Lower leg skin (tissue), 4 donors: ENCODE measurements around the gene XYLB. TPM values are rescaled to one million over a fixed set of nuclear protein-coding genes. Genes with fewer than 3 reads are reported as not detected.

ENCODE experiments used
- DNase-seq, 2 donors: peaks; one replicate each; pipeline ENCODE4 v3.0.0-alpha.2; 2019; ENCODE audit warnings: low spot score in 2 of 2
- H3K4me3 ChIP-seq: fragments of 200-600 bp; sonication (generic); 2 replicates; pipeline ENCODE4 v1.5.1; 2017; ENCODE audit warnings: mild to moderate bottlenecking, low read depth; ENCODE audit not compliant: poor library complexity, severe bottlenecking
- POLR2A ChIP-seq, 2 donors: fragments of 450-650 bp; IDR thresholded peaks; one replicate each; pipeline ENCODE4 v1.6.1; 2016 to 2017; ENCODE audit warnings: antibody characterized with exemption in 2 of 2, mild to moderate bottlenecking in 1 of 2, moderate library complexity in 1 of 2
- WGBS, 2 donors: methylation state at CpG; one replicate each; pipeline ENCODE4 v1.1.5; 2018; 5-methylcytosine and 5-hydroxymethylcytosine counted together
- intact Hi-C: fragments of 100-400 bp; cut with DNase I; formaldehyde crosslinking; loops from one replicate; pipeline ENCODE4 v1.15.0; 2023; ENCODE audit warnings: low total_unique reads
- total RNA-seq, 4 donors: library from RNA; depleted of rRNA; stranded (reverse); fragments of >200 nt; gene quantifications; one replicate each; pipeline ENCODE4 v1.1.0, GENCODE V29; 2016
- TF ChIP-seq, protein P1 (sequence below), 3 donors: fragments of 450-650 bp; IDR thresholded peaks; one replicate each; pipeline ENCODE4 v1.5.1; 2016; ENCODE audit warnings: antibody characterized with exemption in 3 of 3, mild to moderate bottlenecking in 3 of 3, moderate library complexity in 2 of 3

The XYLB gene
- total RNA-seq, 4 donors from 2014 or later: 1.1 to 2.6 (median 2.1) TPM

DNA sequence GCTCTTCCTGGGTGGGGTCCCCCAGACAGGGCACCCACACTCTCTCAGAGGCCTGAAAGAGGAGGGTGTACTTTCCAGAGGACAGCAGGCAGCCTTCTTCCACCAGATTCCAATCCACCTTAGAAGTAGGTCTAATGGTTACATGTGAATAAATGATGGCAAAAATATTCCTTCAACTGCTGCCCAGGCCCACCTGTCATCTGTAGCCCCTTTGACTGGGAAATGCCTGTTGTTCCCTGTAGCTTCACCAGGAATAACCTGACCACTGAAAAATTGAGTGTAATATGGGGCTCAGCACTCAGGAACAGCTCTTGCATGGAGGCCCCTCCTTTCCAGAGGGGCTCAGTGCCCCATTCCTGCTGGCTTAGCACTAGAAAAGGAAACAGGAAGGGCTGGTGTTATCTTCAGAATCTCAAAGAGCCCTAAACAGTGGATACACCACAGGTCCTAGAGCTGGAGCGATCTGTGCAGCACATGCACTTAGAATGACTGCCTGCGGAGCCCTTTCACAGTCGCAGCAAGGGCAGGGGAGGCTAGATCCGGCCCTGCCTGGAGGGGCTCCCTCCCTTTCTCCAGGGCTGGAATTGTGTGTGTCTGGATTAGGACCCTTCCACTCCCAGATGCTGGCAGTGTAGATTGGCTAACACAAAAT lies 32.3 kb upstream of the XYLB start:
- no peak overlapping the region for H3K4me3 ChIP-seq
- 60 to 63% methylated on average over 4 of the region's 4 CpGs for WGBS, 2 donors
- intact Hi-C loops: no loop called here
- no peak for DNase-seq
- no peak for TF ChIP-seq POLR2A (IDR thresholded peaks at IDR 0.05)
- TF ChIP-seq, protein P1, sequence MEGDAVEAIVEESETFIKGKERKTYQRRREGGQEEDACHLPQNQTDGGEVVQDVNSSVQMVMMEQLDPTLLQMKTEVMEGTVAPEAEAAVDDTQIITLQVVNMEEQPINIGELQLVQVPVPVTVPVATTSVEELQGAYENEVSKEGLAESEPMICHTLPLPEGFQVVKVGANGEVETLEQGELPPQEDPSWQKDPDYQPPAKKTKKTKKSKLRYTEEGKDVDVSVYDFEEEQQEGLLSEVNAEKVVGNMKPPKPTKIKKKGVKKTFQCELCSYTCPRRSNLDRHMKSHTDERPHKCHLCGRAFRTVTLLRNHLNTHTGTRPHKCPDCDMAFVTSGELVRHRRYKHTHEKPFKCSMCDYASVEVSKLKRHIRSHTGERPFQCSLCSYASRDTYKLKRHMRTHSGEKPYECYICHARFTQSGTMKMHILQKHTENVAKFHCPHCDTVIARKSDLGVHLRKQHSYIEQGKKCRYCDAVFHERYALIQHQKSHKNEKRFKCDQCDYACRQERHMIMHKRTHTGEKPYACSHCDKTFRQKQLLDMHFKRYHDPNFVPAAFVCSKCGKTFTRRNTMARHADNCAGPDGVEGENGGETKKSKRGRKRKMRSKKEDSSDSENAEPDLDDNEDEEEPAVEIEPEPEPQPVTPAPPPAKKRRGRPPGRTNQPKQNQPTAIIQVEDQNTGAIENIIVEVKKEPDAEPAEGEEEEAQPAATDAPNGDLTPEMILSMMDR (IDR thresholded peaks at IDR 0.05): no peak

DNA sequence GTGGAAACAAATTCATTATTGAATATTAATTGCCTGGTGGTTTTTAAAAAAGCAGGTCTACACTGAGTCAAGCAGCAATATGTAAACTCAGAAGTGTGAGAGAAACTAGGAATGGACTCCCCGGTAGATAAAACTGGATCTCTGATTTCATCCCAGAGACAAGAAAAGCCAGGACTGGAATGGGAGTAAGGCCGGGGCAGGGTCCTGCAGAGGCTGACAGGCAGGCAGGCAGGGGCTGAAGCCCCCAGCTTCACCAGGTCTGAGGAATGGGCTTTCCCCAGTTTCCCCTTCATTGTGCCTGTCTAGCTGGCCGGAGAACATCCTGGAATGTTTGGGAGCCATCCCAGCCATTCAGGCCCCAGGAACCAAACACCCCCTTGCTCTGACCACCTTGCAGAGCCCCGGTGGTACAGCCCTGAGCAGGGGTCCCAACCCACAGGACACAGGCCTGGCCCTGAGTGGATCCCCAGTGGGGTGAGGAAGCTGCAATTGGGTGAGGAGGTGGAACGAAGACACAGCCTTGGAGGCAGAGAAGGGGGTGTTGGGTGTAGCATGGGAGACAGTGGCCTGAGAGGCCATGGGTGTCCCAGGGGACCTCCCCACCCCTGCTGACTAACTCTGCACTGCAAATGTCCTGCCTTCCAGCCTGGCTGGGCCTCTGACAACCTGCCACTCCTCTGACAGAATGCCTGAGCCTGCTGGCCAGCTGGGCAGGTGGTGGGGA lies 31.7 kb upstream of the XYLB start:
- WGBS, 2 donors: 71 to 79% methylated on average over 5 of the region's 5 CpGs
- no peak overlapping the region for H3K4me3 ChIP-seq
- intact Hi-C loops: no loop called here
- no peak for TF ChIP-seq POLR2A (IDR thresholded peaks at IDR 0.05)
- TF ChIP-seq, protein P1 (IDR thresholded peaks at IDR 0.05): no peak
- no peak for DNase-seq

DNA sequence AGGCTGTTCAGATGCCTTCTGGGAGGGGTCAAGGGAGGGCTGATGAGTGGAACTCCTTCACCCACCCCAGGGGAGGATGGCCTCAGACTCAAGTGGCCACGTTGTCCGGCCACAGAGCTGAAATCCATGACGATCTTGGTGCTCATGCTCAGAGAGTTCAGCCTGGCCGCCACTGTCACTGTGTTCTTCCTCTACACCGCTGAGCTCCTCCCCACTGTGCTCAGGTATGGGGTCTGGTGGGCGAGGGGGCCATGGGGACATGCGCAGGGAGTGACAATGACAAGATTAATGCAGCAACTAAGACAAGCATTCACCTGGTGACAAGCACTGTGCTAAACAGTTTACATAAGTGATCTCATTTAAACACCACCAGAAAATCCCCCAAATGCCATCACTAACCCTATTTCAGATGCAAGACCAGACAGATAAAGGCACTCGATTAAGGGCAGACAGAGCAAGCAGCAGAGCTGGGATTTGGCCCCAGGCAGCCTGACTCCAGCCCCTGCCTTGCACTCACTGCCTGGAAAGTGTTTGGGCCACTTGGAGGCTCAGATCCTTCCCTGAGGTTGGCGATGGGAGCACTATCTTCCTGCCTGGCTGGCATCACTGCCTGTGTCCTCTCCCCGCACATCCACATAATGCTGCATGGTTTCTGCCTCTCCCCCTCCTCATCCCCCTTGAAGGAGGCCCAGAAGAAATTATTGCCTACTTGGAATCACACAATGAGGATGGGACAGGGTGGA lies 30.9 kb upstream of the XYLB start:
- no peak overlapping the region for H3K4me3 ChIP-seq
- no peak for TF ChIP-seq POLR2A (IDR thresholded peaks at IDR 0.05)
- TF ChIP-seq, protein P1 (IDR thresholded peaks at IDR 0.05): no peak
- intact Hi-C loops: no loop called here
- 80 to 86% methylated on average over 10 of the region's 10 CpGs for WGBS, 2 donors
- no peak for DNase-seq

DNA sequence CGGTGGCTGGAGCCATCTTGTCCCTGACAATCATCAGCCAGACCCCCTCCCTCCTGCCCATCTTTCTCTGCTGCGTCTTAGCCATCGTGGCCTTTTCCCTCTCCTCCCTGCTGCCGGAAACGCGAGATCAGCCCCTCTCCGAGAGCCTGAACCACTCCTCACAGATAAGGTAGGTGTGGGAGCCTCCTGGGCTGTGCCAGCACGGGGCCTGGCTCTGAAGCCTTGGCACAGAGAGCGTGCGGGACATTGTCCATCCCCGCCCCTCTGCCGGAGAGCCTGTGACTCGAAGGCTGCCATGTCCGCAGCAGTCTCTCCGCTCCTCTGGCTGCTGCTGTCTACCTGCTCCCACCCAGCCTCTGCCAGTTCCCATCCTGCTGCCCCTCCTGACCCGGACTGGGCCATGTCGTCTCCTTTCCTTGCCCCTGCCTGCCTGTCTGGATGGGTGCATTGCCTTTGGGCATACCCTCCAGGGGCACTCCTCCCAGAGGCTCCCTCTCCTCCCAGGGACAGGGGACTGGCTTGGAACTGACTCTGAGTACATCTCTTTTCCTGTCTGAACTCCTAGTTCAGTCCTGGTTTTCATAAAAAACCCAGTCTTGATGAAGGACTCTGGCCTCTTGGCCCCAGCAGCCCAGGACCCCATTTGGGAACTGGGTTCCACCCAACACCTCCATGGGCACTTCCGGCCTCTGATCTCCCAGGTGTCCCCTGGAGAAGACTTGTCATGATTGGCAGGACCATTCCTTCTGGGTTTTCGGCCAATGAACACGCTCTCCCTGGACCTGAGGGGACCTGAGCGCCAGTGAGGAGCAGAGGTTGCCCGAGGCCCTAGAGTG lies 30.0 kb upstream of the XYLB start:
- DNase-seq: no peak
- intact Hi-C loops: no loop called here
- no peak overlapping the region for H3K4me3 ChIP-seq
- TF ChIP-seq POLR2A (IDR thresholded peaks at IDR 0.05): no peak
- TF ChIP-seq, protein P1 (IDR thresholded peaks at IDR 0.05): no peak
- 77 to 87% methylated on average over 21 to 22 of the region's 22 CpGs for WGBS, 2 donors

DNA sequence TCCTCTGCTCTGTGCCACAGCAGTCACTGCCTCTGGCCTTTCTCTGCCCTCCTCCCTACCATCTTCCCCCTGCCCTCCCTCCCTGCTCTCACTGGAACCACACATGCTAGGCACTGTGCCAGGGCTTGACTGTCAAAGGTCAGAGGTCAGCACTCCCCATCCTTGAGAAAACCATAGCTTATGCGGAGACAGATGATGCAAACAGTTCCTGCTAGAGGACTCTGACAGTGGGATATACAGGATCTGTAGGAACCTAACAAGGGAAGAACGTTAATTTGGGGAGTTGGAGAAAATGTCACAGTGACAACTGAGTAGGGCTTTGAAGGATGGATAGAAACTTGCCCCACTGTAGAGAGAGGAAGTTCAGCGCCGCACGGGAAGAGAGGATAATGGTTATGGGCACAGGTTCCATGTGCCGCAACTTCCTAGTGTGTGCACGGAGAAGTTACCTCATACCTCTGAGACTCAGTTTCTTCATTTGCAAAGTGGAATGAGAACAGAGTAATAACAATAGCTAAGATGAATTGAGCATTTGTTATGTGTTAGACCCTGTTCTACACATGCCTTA lies 29.3 kb upstream of the XYLB start:
- no peak for DNase-seq
- intact Hi-C loops: no loop called here
- 83 to 86% methylated on average over 7 of the region's 7 CpGs for WGBS, 2 donors
- TF ChIP-seq, protein P1 (IDR thresholded peaks at IDR 0.05): no peak
- no peak overlapping the region for H3K4me3 ChIP-seq
